T-helper 1 cell treated with Interleukin-12 subunit alpha and Interleukin-12 subunit beta and Interleukin-4 antibody, amounts not matched to agents 30 μg/mL and 1 μg/mL, for 36 hours (primary cell): ENCODE measurements around the gene DUS1L.

ENCODE experiments used
- H3K27ac Mint-ChIP-seq: one replicate; pipeline ENCODE4 v1.8.0; 2021; ENCODE audit warnings: mild to moderate bottlenecking, mixed read lengths
- H3K27me3 Mint-ChIP-seq: one replicate; pipeline ENCODE4 v1.8.0; 2021; ENCODE audit warnings: low read depth, mixed read lengths
- H3K36me3 Mint-ChIP-seq: one replicate; pipeline ENCODE4 v1.8.0; 2021; ENCODE audit warnings: low read depth, mixed read lengths
- H3K4me1 Mint-ChIP-seq: one replicate; pipeline ENCODE4 v1.8.0; 2021; ENCODE audit warnings: low read depth, mixed read lengths
- H3K4me3 Mint-ChIP-seq: one replicate; pipeline ENCODE4 v1.8.0; 2021; ENCODE audit warnings: mild to moderate bottlenecking, moderate library complexity, mixed read lengths
- H3K9me3 Mint-ChIP-seq: one replicate; pipeline ENCODE4 v1.8.0; 2021; ENCODE audit warnings: mixed read lengths

Gene DUS1L

GRCh38 chr17:82019690-82020571, 45.7 kb downstream of the DUS1L start:
- Mint-ChIP-seq H3K4me1 (peaks cover 15% of the 10 kb centered on the region), H3K36me3 (no peaks in the 10 kb centered on the region), H3K27me3 (no peaks in the 10 kb centered on the region), H3K4me3 (peak overlapping the region; percentile 34), H3K27ac (no peak overlapping the region), H3K9me3 (no peaks in the 10 kb centered on the region)

DNA sequence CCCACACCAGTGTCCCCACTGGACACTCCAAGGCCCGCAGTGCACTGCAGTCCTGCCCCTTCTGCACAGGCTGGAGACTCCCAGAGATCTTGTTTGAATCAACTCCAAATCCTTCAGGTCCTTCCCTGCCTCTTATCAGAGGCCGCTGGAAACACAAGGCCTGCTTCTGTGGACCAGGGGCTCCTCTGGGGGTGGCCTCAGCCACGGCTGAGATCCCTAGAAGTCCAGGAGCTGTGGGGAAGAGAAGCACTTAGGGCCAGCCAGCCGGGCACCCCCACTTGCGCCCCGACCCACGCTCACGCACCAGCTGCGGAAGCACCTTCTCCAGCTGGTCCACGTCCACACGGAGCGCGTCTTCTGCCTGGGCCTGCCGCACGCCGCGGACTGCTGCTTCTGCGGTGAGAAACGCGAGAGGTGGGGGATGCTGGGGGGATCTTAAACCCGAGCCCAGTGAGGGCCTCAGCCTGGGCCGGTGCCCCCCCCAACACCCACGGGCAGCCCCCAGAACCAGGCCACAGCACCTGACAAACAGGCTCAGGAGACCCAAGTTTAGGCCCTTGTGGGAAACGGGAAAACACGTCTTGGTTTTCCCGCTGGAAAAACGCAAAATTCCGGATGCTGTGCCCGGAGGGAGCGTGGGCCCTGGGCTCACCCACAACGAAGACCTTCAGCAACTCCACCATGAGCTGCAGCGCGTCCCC, 46.5 kb downstream of the DUS1L start:
- no peak overlapping the region for H3K4me3 Mint-ChIP-seq

DNA sequence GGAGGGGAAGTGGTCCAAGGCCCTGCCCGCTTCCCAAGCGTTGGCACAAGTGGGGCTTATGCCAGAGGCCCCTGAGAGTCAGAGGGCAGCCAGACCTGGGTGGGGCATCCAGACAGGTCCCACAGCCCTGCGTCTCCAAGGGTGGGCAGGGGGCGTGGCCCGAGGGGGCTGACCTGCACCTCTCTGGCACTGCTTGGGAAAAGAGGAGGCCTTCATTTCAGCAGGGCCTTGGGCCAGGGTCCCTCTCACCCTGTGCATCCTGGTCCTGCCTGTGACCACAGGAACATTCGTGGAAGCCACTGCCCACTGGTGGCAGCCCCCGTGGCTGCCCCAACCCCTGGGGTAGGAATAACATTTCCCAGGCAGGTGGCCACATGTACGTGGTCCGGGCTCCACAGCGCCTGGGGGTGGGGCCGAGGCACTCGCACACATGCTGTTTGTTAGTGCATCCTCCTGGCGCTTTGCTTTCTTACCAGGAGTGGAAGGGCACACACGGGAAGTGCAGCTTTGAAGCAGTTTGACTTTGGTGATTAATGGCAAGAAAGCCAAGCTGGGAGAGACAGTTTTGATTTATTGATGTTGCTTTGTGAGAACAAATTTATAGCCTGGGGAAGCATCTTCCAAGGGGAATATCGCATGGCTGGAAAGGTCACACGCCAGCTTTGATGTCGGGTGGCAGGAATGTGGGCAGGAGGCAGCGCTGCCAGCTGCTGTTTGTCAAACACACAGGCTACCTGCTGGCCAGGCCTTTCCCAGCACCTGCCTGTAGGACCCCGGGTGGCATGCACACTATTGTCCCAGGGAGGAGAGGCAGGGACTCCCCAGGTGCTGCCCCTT, 47.2 kb downstream of the DUS1L start:
- Mint-ChIP-seq H3K4me1 (peaks cover 8% of the 10 kb centered on the region), H3K27ac (no peak overlapping the region), H3K9me3 (no peaks in the 10 kb centered on the region), H3K36me3 (no peaks in the 10 kb centered on the region), H3K27me3 (no peaks in the 10 kb centered on the region), H3K4me3 (no peak overlapping the region)

More for the DNA sequence above, 46.5 kb downstream of the DUS1L start:
- Mint-ChIP-seq H3K36me3 (no peaks in the 10 kb centered on the region), H3K27me3 (no peaks in the 10 kb centered on the region), H3K4me1 (peaks cover 13% of the 10 kb centered on the region), H3K9me3 (no peaks in the 10 kb centered on the region), H3K27ac (no peak overlapping the region)

DNA sequence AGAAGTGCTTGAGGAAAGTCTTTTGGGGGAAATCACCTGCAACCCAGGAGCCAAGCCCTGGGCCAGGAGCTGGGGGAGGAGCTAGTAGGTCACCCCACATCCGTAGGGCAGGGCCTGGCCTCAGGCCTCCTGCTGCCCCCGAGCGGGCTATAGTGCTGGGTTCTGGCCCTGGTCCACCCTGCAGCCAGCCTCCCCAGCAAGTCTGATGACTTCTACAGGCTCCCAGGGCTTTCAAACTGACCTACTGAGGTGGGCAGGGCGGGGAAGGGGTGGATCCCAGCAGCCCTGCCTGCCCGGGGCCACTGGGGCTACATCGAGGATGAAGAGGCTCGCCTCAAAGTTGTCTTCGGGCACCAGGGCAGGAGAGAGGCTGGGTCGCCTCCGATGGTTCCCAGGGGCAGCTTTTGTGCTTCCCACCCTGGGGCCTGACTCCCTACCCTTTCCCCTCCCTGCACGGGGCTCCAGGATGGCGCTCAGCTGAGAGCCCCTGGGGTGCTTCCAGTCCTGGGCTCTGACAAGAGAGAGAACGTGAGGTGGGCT, 47.9 kb downstream of the DUS1L start:
- no peaks in the 10 kb centered on the region for H3K9me3 Mint-ChIP-seq
- no peak overlapping the region for H3K27ac Mint-ChIP-seq
- peaks cover 8% of the 10 kb centered on the region for H3K4me1 Mint-ChIP-seq
- no peaks in the 10 kb centered on the region for H3K27me3 Mint-ChIP-seq
- no peak overlapping the region for H3K4me3 Mint-ChIP-seq
- H3K36me3 Mint-ChIP-seq = no peaks in the 10 kb centered on the region

DNA sequence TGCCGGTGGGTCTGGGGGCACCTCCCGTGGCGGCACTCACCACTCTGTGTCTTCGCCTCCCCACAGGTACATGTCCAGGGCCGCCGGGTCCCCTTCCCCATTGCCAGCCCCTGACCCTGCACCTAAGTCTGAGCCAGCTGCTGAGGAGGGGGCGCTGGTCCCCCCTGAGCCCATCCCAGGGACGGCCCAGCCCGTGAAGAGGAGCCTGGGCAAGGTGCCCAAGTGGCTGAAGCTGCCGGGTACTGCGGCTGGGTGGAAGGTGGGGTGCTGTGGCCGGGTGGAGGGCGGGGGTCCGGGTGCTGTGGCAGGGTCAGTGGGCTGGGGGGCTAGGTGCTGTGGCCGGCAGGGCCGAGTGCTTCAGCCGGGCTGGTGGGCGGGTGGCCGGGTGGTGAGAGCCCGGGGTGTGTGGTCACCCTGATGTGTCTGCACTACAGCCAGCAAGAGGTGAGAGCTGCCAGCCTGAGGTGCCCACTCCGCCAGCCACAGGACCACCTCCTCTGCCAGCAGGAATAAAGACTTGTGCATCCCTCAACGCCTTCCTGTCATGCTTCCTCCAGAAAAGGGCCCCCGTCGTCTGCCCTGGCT, 48.6 kb downstream of the DUS1L start:
- Mint-ChIP-seq H3K27me3 (no peaks in the 10 kb centered on the region), H3K36me3 (no peaks in the 10 kb centered on the region), H3K27ac (no peak overlapping the region), H3K9me3 (no peaks in the 10 kb centered on the region), H3K4me3 (no peak overlapping the region), H3K4me1 (peaks cover 7% of the 10 kb centered on the region)

GRCh38 chr17:82016061-82016874, 49.3 kb downstream of the DUS1L start:
- Mint-ChIP-seq H3K27me3 (no peaks in the 10 kb centered on the region), H3K9me3 (no peaks in the 10 kb centered on the region), H3K36me3 (no peaks in the 10 kb centered on the region), H3K4me3 (no peak overlapping the region), H3K27ac (no peak overlapping the region), H3K4me1 (peaks cover 2% of the 10 kb centered on the region)

DNA sequence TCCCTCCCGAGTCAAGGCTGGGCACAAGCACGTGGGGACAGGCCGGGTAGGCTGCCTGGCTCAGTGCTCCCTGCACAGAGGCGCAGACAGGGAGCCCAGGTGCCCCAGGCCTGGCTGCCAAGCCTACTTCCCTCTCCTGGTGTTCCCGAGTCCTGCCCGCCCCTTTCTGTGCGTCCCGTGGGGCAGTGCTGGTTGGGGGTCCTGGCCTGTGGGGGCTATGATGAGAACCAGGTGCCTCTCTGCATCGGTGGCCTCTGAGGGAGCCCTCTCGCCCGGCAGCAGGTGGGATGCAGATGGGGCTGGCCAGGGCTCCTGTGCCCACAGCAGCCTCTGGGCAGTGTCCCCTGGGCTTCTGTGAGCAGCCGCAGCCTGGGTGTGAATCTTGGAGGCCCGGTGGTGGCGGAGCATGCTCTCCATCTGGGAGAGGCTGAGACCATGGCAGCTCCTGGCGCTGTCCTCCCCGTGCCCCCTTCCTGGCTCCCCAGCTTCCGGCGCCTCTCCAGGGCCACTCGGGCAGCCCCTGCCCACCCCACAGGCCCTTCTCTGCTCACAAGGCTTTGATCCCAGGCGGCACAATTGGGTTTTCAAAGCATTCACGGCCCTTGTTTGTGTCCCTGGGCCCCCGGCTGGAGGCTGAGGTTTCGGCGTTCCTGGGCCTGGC, 50.2 kb downstream of the DUS1L start:
- H3K27ac Mint-ChIP-seq = no peak overlapping the region
- no peaks in the 10 kb centered on the region for H3K9me3 Mint-ChIP-seq
- no peaks in the 10 kb centered on the region for H3K4me1 Mint-ChIP-seq
- no peaks in the 10 kb centered on the region for H3K27me3 Mint-ChIP-seq
- H3K4me3 Mint-ChIP-seq = no peak overlapping the region
- H3K36me3 Mint-ChIP-seq = no peaks in the 10 kb centered on the region

- Mint-ChIP-seq H3K4me3 (no peak overlapping the region), H3K27ac (no peak overlapping the region), H3K27me3 (no peaks in the 10 kb centered on the region), H3K36me3 (no peaks in the 10 kb centered on the region), H3K4me1 (no peaks in the 10 kb centered on the region), H3K9me3 (no peaks in the 10 kb centered on the region)
Measured at GRCh38 chr17:82014971-82015310, 50.7 kb downstream of the DUS1L start.

DNA sequence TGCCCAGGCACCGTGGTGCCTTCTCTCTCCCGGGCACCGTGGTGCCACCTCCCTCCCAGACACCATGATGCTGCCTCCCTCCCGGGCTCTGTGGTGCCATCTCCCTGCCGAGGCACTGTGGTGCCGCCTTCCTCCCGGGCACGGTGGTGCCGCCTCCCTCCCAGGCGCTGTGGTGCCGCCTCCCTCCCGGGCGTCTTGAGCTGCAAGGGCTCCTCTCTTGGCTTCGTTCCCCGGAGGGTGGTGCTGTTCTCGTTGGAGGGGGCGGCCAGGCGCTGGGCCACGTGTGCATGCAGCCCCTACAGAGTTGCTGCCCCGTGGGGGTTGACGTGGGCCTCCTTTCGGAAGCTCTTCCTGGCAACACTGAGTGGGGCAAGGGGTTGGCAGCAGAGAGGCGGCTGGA, 51.2 kb downstream of the DUS1L start:
- H3K27me3 Mint-ChIP-seq = no peaks in the 10 kb centered on the region
- no peaks in the 10 kb centered on the region for H3K36me3 Mint-ChIP-seq
- no peaks in the 10 kb centered on the region for H3K4me1 Mint-ChIP-seq
- H3K9me3 Mint-ChIP-seq = no peaks in the 10 kb centered on the region
- no peak overlapping the region for H3K4me3 Mint-ChIP-seq
- no peak overlapping the region for H3K27ac Mint-ChIP-seq

DNA sequence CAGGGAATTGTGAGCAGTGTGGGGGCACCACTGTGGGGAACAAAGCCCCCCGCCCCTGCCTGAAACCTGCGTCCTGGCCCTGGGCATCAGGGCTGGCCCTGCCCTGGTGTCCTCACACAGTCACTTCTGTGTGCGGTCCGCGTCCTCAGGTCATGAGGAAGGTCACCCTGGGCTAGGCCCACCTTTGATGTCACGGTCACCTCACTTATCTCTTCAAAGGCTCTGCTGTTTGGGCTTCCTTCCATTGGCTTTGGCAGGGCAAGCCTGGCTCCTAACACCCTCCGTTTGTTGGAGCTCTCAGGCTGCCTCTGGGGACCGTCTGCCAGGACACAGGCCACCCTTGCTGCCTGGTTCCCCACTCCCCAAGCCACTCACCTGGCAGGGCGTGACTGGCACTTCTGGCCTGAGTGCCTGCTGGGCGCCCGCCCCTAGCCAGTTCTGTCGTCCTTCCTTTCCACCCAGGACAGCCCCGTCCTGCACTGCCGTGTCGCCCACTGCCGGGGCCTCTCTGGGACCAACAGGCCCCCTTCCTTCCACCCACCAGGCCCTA, 51.8 kb downstream of the DUS1L start:
- no peaks in the 10 kb centered on the region for H3K4me1 Mint-ChIP-seq
- no peaks in the 10 kb centered on the region for H3K36me3 Mint-ChIP-seq
- H3K27me3 Mint-ChIP-seq = no peaks in the 10 kb centered on the region
- H3K27ac Mint-ChIP-seq = no peak overlapping the region
- H3K4me3 Mint-ChIP-seq = no peak overlapping the region
- H3K9me3 Mint-ChIP-seq = no peaks in the 10 kb centered on the region

DNA sequence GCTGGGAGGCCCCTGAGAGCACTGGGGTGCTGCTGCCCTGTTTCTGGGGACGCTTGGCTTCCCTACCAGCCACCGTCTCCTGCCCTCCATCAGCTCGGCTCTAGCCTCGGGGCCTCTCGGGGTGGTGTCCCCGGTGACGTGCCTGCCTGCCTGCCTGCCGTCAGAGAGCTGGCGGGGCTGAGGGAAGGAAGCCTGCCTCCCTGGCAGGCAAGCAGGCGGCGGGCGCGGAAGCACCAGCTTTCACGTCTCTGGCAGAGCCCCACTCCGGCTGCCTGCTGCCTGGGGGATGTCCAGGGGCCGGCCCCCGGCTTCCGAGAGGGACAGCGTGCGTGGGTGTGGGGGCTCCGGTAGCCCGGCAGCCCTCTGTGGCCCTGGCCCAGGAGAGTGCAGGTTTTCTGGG, 52.3 kb downstream of the DUS1L start:
- Mint-ChIP-seq H3K9me3 (no peaks in the 10 kb centered on the region), H3K27me3 (no peaks in the 10 kb centered on the region), H3K4me1 (no peaks in the 10 kb centered on the region), H3K4me3 (no peak overlapping the region), H3K27ac (no peak overlapping the region), H3K36me3 (no peaks in the 10 kb centered on the region)

DNA sequence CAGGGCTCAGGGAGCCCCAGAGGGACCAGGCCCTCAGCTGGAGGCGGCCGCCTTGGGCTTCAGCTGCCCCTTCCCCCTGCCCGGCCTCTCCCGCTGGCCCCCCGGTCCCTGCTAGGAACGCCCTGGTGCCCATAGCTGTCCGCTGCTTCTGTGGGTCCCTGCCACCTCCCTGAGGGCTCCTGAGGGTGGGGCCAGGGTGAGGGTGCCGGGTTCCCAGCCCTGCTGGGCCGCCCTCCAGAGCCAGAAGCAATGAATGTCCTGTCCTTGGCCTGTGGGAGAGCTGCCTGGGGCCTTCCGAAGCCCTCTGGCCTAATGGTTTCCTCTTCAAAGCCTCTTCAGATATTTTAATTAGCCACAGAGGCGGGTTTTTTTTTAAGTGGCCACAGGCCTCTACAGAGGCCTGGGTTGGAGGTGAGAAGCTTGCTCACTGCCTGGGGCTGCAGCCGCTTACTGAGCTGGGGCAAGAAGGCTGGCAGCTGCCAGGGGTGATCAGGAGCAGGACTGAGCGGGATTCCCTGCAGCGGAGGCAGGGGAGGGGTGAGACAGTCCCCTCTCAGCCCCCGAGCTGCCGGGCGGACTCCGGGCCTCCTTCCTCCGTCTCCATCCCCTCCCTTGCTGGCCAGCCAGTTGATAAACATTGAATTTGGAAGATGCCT, 52.8 kb downstream of the DUS1L start:
- Mint-ChIP-seq H3K4me1 (no peaks in the 10 kb centered on the region), H3K4me3 (no peak overlapping the region), H3K27ac (no peak overlapping the region), H3K27me3 (no peaks in the 10 kb centered on the region), H3K9me3 (no peaks in the 10 kb centered on the region), H3K36me3 (no peaks in the 10 kb centered on the region)

DNA sequence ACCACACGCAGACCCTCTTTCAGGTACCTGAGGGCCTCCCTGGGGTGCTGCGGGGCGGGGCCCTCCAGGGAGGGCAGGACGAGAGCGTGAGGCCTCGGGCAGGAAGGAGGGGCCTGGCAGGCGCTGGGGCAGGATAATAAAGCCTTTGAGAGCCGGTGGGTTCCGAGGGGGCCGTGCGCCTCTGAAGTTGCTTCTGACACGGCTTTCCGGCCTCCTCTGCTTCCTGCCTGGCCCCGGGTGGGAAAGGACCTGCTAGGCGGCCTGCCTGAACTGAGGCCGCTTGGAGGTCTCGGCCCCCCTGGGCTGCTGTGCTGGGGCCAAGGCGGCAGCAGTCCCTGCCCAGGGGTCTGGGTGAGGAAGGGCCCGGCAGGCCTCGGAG, 53.4 kb downstream of the DUS1L start:
- no peaks in the 10 kb centered on the region for H3K9me3 Mint-ChIP-seq
- no peaks in the 10 kb centered on the region for H3K27me3 Mint-ChIP-seq
- H3K36me3 Mint-ChIP-seq = no peaks in the 10 kb centered on the region
- no peak overlapping the region for H3K4me3 Mint-ChIP-seq
- no peak overlapping the region for H3K27ac Mint-ChIP-seq
- H3K4me1 Mint-ChIP-seq = no peaks in the 10 kb centered on the region
